ENCODE measurements around the gene FAM161B.
"Not testable (repeated sequence)": the region's sequence is repeated elsewhere in the genome, so short reads cannot be mapped to it uniquely, and the experiment has no call there.

Gene FAM161B

DNA sequence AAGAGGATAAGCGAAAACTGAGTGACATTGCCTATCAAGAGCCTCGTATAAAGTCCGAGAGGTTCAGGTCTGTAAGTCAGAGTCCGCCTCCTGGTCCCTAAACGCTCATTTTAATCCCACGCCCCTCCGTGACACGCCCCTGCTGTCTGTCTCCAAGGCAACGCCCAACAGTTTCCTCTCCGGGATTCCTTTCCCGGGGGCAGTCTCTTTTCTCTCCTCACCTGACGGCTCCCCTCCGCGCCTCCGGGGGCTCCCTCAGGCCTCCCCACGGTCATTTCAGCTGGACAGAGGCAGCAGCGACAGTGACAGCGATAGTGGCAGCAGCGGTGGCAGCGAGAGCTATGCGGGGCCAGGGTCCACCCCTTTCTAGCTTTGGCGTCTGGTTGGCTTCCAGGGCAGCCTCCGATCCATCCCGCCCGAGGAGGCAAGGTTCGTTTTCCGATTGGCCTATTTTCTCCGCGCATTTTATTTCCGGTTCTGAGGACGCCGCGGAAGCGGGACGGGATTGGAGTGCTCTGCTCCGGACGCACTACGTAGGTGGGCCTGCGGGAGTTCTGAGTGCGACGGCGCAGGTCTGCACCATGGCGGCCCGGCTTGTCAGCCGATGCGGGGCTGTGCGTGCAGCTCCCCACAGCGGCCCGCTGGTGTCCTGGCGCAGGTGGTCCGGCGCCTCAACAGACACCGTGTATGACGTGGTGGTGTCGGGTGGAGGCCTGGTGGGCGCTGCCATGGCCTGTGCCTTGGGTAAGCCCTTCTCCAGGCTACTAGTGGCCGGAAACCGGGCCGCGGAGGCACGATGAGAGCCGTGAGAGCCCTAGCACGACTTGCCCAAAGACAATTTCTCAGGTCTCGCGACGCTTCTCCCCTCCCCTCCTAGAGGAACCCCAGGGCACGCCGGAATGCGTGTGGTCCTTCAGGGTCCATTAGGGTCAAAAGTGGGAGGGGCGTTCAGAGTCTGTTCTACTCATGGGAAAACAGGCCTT lies at the start of gene FAM161B, which contains the start of gene COQ6:
TSS of gene FAM161B (minus strand) at position 343 of the 983 bp plus-strand sequence. CDS start at position 275, 68 bp downstream.
TSS of gene COQ6 (plus strand) at position 551 of the 983 bp plus-strand sequence. CDS start at position 582, 31 bp downstream.
- Mint-ChIP-seq H3K9me3 (no peaks in the 10 kb centered on the region), H3K4me3 (peak within 1 kb of the TSS; percentile 94), H3K27me3 (no peaks in the 10 kb centered on the region), H3K4me1 (ENCODE audit: low read depth) (peaks cover 10% of the 10 kb centered on the region), H3K36me3 (ENCODE audit: low read depth) (peaks cover 39% of the 10 kb centered on the region), H3K27ac (peak within 1 kb of the TSS; percentile 88)
- intact Hi-C loops (cut with micrococcal nuclease), result loop anchor here (2.0 kb wide), 1 partner anchor 69 kb away; the partner anchor contains the start of genes BBOF1 and ENTPD5

DNA sequence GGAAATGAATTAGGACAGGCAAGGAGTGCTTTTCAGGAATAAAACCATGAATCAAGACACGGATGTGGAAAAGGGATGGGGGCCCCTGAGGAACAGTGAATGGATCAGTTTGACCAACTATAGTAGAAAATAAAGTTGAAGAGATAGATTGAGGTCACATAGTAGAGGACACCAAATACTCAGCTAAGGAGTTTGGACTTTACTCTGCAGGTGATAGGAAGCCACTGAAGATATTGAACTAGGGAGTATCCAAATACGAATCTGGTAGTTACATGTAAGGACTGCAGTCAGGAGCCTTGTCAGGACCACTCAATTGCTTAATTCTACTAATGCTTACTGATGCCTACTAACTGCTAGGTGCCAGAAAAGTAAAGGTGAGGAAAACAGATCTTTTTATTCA lies 48.8 kb upstream of the FAM161B start:
- intact Hi-C loops (cut with micrococcal nuclease), result no loop called here
- H3K27ac Mint-ChIP-seq, result no peak overlapping the region
- no peaks in the 10 kb centered on the region for H3K9me3 Mint-ChIP-seq
- no peak overlapping the region for H3K4me3 Mint-ChIP-seq
- no peaks in the 10 kb centered on the region for H3K27me3 Mint-ChIP-seq
- no peaks in the 10 kb centered on the region for H3K4me1 Mint-ChIP-seq (ENCODE audit: low read depth)
- H3K36me3 Mint-ChIP-seq (ENCODE audit: low read depth), result peaks cover 22% of the 10 kb centered on the region

- Mint-ChIP-seq H3K27me3 (no peaks in the 10 kb centered on the region), H3K4me3 (no peak overlapping the region), H3K36me3 (ENCODE audit: low read depth) (peaks cover 15% of the 10 kb centered on the region), H3K9me3 (no peaks in the 10 kb centered on the region), H3K27ac (no peak overlapping the region), H3K4me1 (ENCODE audit: low read depth) (no peaks in the 10 kb centered on the region)
- intact Hi-C loops (cut with micrococcal nuclease), result no loop called here
Observed at GRCh38 chr14:73997944-73998447, 48.1 kb upstream of the FAM161B start.

- H3K27ac Mint-ChIP-seq, result no peak overlapping the region
- H3K4me1 Mint-ChIP-seq (ENCODE audit: low read depth), result no peaks in the 10 kb centered on the region
Observed at GRCh38 chr14:73997108-73997943, 47.4 kb upstream of the FAM161B start.

GRCh38 chr14:73996731-73997107 lies 46.8 kb upstream of the FAM161B start:
- H3K4me1 Mint-ChIP-seq (ENCODE audit: low read depth), result no peaks in the 10 kb centered on the region
- no peak overlapping the region for H3K27ac Mint-ChIP-seq
- H3K9me3 Mint-ChIP-seq, result no peaks in the 10 kb centered on the region
- H3K27me3 Mint-ChIP-seq, result no peaks in the 10 kb centered on the region
- peaks cover 15% of the 10 kb centered on the region for H3K36me3 Mint-ChIP-seq (ENCODE audit: low read depth)
- intact Hi-C loops (cut with micrococcal nuclease), result no loop called here
- no peak overlapping the region for H3K4me3 Mint-ChIP-seq

More at GRCh38 chr14:73997108-73997943, 47.4 kb upstream of the FAM161B start:
- Mint-ChIP-seq H3K4me3 (no peak overlapping the region), H3K9me3 (no peaks in the 10 kb centered on the region), H3K27me3 (no peaks in the 10 kb centered on the region), H3K36me3 (ENCODE audit: low read depth) (peaks cover 15% of the 10 kb centered on the region)
- intact Hi-C loops (cut with micrococcal nuclease), result no loop called here

- Mint-ChIP-seq H3K9me3 (no peaks in the 10 kb centered on the region), H3K27me3 (no peaks in the 10 kb centered on the region), H3K36me3 (ENCODE audit: low read depth) (peaks cover 18% of the 10 kb centered on the region), H3K27ac (no peak overlapping the region), H3K4me1 (ENCODE audit: low read depth) (no peaks in the 10 kb centered on the region), H3K4me3 (no peak overlapping the region)
- intact Hi-C loops (cut with micrococcal nuclease), result no loop called here
Observed at GRCh38 chr14:73995977-73996378, 46.1 kb upstream of the FAM161B start.

- intact Hi-C loops (cut with micrococcal nuclease); H3K27me3 Mint-ChIP-seq; H3K27ac Mint-ChIP-seq; H3K9me3 Mint-ChIP-seq; H3K4me1 Mint-ChIP-seq (ENCODE audit: low read depth); H3K4me3 Mint-ChIP-seq: not testable (repeated sequence)
- peaks cover 21% of the 10 kb centered on the region for H3K36me3 Mint-ChIP-seq (ENCODE audit: low read depth)
Observed at GRCh38 chr14:73994926-73995325, 45.0 kb upstream of the FAM161B start.

DNA sequence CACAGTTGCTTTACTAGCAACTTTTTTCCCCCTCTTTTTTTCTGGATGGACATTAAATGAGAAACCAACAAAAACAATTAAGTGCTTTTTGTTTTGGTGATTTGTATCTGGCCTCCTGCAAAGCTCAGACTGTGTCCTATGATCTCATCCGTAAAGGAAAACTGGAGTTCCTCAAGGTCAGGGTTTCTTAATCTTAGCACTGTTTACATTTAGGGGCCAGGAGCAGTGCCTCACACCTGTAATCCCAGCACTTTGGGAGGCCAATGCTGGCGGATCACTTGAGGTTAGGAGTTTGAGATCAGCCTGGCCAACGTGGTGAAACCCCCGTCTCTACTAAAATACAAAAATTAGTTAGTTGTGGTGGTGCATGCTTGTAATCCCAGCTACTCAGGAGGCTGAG lies 41.2 kb upstream of the FAM161B start:
- Mint-ChIP-seq H3K4me1 (ENCODE audit: low read depth) (no peaks in the 10 kb centered on the region), H3K27ac (no peak overlapping the region), H3K4me3 (no peak overlapping the region), H3K9me3 (no peaks in the 10 kb centered on the region), H3K36me3 (ENCODE audit: low read depth) (peaks cover 23% of the 10 kb centered on the region), H3K27me3 (no peaks in the 10 kb centered on the region)
- intact Hi-C loops (cut with micrococcal nuclease), result no loop called here

GRCh38 chr14:73988656-73989055 lies 38.8 kb upstream of the FAM161B start:
- H3K27me3 Mint-ChIP-seq; intact Hi-C loops (cut with micrococcal nuclease); H3K4me3 Mint-ChIP-seq; H3K4me1 Mint-ChIP-seq (ENCODE audit: low read depth); H3K27ac Mint-ChIP-seq; H3K9me3 Mint-ChIP-seq: not testable (repeated sequence)
- H3K36me3 Mint-ChIP-seq (ENCODE audit: low read depth), result peaks cover 32% of the 10 kb centered on the region

GRCh38 chr14:73988065-73988464 lies 38.2 kb upstream of the FAM161B start:
- intact Hi-C loops (cut with micrococcal nuclease), result no loop called here
- H3K4me1 Mint-ChIP-seq (ENCODE audit: low read depth), result no peaks in the 10 kb centered on the region
- H3K36me3 Mint-ChIP-seq (ENCODE audit: low read depth), result peaks cover 32% of the 10 kb centered on the region
- H3K9me3 Mint-ChIP-seq, result no peaks in the 10 kb centered on the region
- no peak overlapping the region for H3K27ac Mint-ChIP-seq
- no peaks in the 10 kb centered on the region for H3K27me3 Mint-ChIP-seq
- no peak overlapping the region for H3K4me3 Mint-ChIP-seq

- Mint-ChIP-seq H3K4me1 (ENCODE audit: low read depth) (no peaks in the 10 kb centered on the region), H3K36me3 (ENCODE audit: low read depth) (peaks cover 21% of the 10 kb centered on the region), H3K4me3 (no peak overlapping the region), H3K27me3 (no peaks in the 10 kb centered on the region), H3K27ac (no peak overlapping the region), H3K9me3 (no peaks in the 10 kb centered on the region)
- intact Hi-C loops (cut with micrococcal nuclease), result no loop called here
Observed at GRCh38 chr14:73977896-73978295, 28.0 kb upstream of the FAM161B start.

- H3K4me3 Mint-ChIP-seq, result no peak overlapping the region
- no peaks in the 10 kb centered on the region for H3K27me3 Mint-ChIP-seq
- intact Hi-C loops (cut with micrococcal nuclease), result no loop called here
- no peaks in the 10 kb centered on the region for H3K4me1 Mint-ChIP-seq (ENCODE audit: low read depth)
- H3K36me3 Mint-ChIP-seq (ENCODE audit: low read depth), result peaks cover 39% of the 10 kb centered on the region
- no peak overlapping the region for H3K27ac Mint-ChIP-seq
- no peaks in the 10 kb centered on the region for H3K9me3 Mint-ChIP-seq
Observed at GRCh38 chr14:73976125-73976524, 26.2 kb upstream of the FAM161B start.

- no peaks in the 10 kb centered on the region for H3K9me3 Mint-ChIP-seq
- no peak overlapping the region for H3K27ac Mint-ChIP-seq
- no peak overlapping the region for H3K4me3 Mint-ChIP-seq
- peaks cover 53% of the 10 kb centered on the region for H3K36me3 Mint-ChIP-seq (ENCODE audit: low read depth)
- no peaks in the 10 kb centered on the region for H3K27me3 Mint-ChIP-seq
- H3K4me1 Mint-ChIP-seq (ENCODE audit: low read depth), result no peaks in the 10 kb centered on the region
- intact Hi-C loops (cut with micrococcal nuclease), result no loop called here
Observed at GRCh38 chr14:73973497-73973896, 23.6 kb upstream of the FAM161B start.

DNA sequence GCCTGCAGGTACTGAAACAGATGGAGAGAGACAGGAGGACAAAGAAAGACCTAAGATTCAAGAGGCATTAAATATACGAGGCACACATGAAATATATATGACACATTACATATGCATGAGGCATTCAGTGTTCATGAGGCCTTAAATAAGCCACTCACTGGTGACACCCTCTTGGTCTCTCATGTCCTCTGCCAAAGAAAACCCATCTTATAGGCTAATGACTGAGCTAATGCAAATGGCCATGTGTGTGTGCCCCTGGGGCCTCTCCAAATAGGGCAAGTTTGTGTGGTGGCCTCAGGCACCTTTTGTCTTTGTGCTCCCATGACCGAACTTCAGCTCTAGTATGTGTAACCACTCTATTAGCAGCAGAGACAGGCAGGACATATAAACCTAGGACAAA lies 19.0 kb upstream of the FAM161B start:
- Mint-ChIP-seq H3K27ac (no peak overlapping the region), H3K27me3 (no peaks in the 10 kb centered on the region), H3K4me1 (ENCODE audit: low read depth) (no peaks in the 10 kb centered on the region), H3K9me3 (no peaks in the 10 kb centered on the region), H3K36me3 (ENCODE audit: low read depth) (peaks cover 64% of the 10 kb centered on the region), H3K4me3 (no peak overlapping the region)
- intact Hi-C loops (cut with micrococcal nuclease), result no loop called here

Measured in dendritic cell treated with granulocyte-macrophage colony-stimulating factor and Interleukin-4, amounts not matched to agents 40 ng/mL and 50 ng/mL, for 4 days (primary cell).